GM18519 (cell line): Measurements from ENCODE around the gene MCM3.

ENCODE experiments used
- ATAC-seq: cut with Tn5 transposase; IDR thresholded peaks from one replicate; pipeline ENCODE4 v1.9.1; 2021; ENCODE audit warnings: mild to moderate bottlenecking, moderate library complexity; ENCODE audit not compliant: unreplicated experiment, low FRiP score

MCM3 gene

GRCh38 chr6:52284460-52285176 is at the start of gene MCM3:
TSS of gene MCM3 (minus strand) at chr6:52284742. CDS start at chr6:52284674, 68 bp downstream.
- peak; percentile 95 for ATAC-seq

DNA sequence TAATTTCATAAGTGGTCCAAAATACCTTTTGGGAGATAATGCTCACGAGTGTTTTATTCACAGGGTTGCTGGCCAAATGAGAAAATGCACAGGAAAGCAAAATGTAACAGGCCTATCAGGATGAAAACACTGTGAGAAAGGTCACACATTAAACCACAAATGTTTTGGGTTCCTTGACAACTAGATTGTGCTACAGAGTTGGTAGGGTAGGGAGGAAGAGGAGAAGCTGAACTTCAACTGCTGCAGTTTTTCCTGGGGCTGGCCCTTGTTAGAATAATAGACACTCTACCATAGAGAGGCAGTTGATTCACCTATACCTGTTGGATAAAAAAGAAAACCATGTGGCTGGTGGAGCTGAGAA is 49.3 kb upstream of the MCM3 start:
- ATAC-seq: no peak

- ATAC-seq: no peak
Measured at GRCh38 chr6:52331793-52332457, 47.4 kb upstream of the MCM3 start.

GRCh38 chr6:52330470-52330869 is 45.9 kb upstream of the MCM3 start:
- ATAC-seq: peak; percentile 39

DNA sequence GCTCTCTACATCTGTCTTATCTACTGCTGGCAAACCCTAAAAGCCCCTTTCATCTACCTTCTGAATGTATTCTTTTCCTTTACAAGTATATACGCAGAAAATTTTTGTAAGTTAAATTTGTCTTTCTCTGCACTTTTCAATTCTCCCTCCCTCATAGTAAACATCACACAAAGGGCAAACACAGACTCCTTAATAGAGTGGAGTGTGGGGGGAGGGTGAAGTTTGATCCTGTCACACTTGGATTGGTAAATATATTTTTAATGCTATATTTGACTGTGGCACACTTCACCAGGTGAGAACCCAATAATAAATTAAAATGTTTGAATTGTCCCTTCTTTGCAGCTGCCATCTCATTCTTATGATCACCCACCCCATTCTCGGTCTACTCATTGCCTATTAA is 44.2 kb upstream of the MCM3 start:
- ATAC-seq: no peak

DNA sequence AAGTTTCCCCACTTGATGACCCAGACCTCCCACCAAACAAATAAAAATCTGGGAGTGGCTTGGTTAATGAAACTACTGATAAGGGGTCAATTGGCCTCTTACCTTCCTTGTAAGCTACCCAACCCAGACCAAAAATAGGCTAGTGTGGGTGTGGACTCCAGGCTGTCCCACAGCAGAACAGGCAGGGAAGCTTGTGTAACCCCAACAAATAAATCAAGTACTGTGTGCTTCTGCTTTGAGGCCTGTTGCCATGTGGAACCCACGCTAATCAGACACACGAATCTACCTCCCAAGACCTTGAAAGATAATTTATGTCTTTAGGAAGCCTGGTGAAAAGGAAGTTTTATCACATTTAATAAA is 43.7 kb upstream of the MCM3 start:
- ATAC-seq: no peak

DNA sequence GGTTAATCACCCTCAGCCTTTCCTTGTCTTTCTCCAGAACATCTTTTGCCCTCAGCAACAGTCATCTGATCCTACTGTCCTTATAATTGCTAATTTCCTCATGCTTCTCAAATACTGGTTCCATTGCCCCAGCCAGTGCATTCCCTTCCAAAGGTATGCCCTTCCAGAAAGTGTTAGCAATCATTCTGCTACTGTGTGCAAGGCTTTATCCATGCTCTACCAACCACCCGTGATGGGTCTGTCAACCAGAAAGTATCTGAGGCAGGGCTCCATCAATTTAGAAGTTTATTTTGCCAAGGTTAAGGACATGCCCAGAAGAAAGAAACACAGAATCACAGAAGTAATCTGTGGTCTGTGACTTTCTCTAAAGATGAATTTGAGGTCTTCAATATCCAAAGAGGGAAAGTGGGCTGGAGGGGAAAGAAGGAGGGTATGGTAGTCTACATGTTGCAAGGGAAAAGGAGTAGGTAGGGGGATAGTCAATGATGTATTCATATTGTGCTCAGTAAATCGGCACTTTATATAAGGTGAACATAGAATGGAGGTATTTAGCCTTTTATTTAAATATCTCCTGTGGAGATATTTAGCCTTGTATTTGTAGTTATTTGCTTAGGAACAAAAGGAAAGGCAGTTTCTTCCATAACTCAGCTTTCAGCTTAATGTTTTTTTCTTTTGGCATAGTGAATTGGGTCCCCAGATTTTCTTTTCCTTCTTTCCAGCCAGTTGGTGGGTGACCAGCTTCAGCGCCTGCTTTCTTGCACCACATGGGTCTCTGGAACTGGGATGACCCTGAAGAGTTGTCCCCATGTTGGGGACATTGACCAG is 42.2 kb upstream of the MCM3 start:
- no peak for ATAC-seq

DNA sequence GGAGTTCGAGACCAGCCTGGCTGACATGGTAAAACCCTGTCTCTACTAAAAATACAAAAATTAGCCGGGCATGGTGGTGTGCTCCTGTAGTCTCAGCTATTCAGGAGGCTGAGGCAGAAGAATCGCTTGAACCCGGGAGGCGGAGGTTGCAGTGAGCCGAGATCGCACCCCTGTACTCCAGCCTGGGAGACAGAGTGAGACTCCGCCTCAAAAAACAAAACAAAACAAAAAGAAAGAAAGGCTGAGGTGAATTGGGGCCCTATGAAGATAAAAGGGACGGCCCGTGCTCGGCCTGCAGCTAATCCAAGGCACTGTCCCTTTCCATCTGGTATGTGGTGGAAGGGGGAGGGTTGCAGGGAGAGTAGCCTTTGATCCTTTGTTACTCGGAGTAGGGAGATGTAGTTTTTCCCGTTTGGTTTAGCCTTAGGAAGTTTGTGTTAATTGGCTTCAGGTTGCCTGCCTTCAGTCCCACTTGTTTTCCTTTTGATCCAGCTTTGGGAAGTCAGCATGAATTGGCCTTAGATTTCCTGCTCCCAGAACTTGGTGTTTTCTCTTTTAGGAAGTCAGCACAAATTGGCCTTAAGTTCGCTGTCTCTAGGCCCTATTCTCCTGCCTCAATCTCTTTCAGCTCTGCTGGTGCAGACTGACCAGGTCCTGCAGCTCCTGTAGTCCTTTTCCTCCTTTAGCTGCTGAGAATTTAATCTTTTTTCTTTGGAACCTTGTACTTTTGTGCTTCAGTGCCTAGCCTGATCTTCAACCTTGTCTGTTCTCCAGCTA is 41.3 kb upstream of the MCM3 start:
- ATAC-seq: no peak

DNA sequence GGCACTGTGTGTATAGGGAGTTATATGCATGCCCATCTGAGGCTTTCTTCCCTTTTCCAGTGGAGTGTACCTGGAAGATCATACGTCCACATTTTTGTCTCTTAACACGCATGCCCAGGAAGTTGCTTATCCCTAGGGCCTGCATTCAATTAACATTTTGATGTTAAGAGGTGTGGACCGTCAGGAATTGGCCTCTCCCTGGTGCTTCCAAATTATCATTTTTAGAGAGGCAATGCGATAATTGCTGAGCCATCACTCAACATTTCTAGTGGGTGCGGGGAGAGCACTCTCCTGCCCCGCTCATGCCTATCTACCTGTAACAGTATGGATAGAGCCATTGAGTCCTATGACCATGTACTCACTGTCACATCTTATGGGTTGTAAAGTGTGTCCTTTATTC is 39.6 kb upstream of the MCM3 start:
- no peak for ATAC-seq

DNA sequence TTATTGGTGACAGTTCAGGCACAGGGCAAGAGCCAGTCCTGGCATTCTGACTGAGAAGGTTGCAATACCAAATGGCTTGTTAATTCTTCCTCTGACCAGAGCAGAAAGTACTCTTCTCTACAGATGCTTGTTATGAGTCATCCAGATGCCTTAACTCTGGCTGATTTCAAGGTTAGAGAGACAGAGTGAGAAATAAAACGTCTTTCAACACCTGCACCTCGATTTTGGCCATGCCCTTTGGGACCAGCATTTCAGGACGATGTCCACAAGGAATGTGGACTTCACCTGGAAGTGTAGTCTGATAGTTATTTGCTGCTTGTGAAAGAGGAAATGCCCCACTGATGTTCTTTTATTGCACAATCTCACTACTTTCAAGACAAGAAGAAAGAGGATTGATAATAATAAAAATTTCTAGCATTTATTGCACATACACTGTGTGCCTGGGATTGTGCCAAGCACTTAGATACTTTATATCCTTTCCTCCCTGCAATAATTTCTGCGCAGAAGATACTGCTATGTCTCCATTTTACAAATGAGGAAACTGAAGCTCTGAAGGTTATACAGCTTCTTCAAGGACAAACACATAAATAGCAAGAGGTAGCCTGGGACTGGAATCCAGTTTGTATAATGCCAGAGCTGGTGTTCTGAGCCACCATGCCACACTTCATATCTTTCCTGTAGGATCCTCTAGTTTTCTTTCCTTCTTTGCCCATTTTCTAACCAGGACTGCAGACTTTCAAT is 33.5 kb upstream of the MCM3 start:
- peak; percentile 99 for ATAC-seq

- ATAC-seq: no peak
Measured at GRCh38 chr6:52317211-52317610, 32.7 kb upstream of the MCM3 start.

GRCh38 chr6:52314752-52315151 is 30.2 kb upstream of the MCM3 start:
- ATAC-seq: no peak

- ATAC-seq: no peak
Measured at GRCh38 chr6:52312461-52312860, 27.9 kb upstream of the MCM3 start.

- no peak for ATAC-seq
Measured at GRCh38 chr6:52310932-52311331, 26.4 kb upstream of the MCM3 start.

DNA sequence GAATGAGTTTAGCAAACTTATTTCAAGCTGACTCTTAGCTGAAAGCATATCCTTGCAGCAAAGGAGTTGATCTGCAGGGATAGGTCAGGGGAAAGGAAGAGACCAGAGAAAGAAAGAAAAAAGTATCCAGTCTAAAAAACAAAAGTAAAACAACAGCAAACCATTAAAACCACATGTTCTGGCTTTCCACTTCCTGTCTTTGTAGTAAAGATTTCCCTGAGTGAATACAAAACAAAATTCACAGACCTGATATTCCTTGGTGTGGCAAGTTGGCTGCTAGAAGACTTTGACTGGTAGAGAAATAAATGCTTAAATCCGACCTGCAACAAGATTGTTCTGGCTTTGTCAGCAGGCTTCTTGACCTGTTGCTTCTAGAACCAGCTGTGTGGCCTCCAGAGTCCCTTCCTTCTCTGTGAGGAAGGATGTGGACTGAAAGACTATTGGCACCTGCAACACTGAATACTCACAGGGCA is 23.4 kb upstream of the MCM3 start:
- no peak for ATAC-seq

DNA sequence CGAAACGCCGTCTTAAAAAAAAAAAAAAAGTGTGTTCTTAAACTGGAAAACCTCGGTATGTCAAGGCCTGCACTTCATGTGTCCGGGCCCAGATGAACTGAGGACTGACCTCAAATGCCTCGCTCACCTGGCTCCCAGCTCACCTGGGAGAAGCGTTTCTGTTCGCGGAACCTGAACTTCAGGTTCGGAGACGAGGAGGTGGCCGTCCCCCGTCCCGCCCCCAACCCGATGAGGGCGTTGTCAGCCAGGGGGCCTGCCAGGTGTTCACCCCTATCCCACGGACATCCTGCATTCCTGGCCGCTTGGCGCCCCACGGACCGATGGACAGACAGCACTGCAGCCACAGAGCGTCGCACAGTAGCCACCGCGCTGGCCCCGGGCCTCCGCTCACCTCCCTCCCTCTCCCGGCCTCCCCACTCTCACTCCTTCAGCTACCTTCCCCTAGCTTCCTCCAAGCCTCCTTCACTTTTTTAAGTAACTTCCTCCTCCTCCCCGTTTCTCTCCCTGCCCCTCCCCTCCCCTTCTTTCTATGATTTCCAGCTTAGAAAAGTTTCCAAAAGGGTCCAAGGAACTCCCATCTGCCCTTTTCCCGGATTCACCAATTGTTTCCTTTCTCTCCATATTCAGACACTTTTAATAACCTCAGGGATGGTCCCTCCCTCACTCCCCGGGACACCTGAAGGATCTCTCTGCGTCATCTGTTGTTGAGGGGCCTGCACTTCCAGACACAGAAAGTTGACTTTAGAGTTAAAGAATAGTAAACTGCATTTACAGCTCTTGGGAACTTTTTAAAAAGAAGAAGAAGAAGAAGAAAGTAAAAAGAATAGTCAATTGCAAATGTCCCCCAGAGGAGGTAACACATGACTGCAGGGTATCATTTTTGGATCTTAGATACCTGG is 22.7 kb upstream of the MCM3 start:
- ATAC-seq: no peak

GRCh38 chr6:52305948-52306767 is 21.6 kb upstream of the MCM3 start:
- peak; percentile 62 for ATAC-seq

GRCh38 chr6:52305411-52305810 is 20.9 kb upstream of the MCM3 start:
- ATAC-seq: no peak
